ENCODE data around the gene ANKS1B. TPM values are rescaled to one million over a fixed set of nuclear protein-coding genes. Genes with fewer than 3 reads are reported as not detected.

The ANKS1B gene
- total RNA-seq, 1 experiment from 2014 or later = 5.8 TPM

DNA sequence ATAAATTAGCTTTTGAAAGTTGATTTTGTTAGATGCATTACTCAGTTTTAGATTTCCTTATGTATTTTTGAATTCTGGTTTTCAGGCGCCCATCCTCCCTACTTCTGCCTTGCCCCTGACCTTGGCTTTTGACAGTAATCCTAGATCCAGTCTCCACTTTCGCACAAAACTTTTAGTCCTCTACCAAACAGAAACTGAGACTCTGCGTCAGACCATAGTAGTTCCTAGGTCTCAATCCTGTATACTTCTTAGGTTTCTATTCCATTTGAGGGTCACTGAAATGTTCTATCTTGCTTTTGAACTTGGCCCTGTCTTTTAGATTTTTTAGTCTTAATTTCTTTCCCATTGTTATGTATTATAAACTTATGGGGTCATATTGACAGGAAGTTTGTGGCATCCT is 645.1 kb downstream of the ANKS1B start (continued):
- TF ChIP-seq, protein P1, sequence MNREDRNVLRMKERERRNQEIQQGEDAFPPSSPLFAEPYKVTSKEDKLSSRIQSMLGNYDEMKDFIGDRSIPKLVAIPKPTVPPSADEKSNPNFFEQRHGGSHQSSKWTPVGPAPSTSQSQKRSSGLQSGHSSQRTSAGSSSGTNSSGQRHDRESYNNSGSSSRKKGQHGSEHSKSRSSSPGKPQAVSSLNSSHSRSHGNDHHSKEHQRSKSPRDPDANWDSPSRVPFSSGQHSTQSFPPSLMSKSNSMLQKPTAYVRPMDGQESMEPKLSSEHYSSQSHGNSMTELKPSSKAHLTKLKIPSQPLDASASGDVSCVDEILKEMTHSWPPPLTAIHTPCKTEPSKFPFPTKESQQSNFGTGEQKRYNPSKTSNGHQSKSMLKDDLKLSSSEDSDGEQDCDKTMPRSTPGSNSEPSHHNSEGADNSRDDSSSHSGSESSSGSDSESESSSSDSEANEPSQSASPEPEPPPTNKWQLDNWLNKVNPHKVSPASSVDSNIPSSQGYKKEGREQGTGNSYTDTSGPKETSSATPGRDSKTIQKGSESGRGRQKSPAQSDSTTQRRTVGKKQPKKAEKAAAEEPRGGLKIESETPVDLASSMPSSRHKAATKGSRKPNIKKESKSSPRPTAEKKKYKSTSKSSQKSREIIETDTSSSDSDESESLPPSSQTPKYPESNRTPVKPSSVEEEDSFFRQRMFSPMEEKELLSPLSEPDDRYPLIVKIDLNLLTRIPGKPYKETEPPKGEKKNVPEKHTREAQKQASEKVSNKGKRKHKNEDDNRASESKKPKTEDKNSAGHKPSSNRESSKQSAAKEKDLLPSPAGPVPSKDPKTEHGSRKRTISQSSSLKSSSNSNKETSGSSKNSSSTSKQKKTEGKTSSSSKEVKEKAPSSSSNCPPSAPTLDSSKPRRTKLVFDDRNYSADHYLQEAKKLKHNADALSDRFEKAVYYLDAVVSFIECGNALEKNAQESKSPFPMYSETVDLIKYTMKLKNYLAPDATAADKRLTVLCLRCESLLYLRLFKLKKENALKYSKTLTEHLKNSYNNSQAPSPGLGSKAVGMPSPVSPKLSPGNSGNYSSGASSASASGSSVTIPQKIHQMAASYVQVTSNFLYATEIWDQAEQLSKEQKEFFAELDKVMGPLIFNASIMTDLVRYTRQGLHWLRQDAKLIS (CRISPR knock-in tag; IDR thresholded peaks at IDR 0.05; ENCODE audit: borderline replicate concordance) = no peak
- TF ChIP-seq, protein P2, sequence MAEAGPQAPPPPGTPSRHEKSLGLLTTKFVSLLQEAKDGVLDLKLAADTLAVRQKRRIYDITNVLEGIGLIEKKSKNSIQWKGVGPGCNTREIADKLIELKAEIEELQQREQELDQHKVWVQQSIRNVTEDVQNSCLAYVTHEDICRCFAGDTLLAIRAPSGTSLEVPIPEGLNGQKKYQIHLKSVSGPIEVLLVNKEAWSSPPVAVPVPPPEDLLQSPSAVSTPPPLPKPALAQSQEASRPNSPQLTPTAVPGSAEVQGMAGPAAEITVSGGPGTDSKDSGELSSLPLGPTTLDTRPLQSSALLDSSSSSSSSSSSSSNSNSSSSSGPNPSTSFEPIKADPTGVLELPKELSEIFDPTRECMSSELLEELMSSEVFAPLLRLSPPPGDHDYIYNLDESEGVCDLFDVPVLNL (CRISPR knock-in tag; IDR thresholded peaks at IDR 0.05; ENCODE audit: borderline replicate concordance, low read depth) = no peak
- TF ChIP-seq GABPB1 (CRISPR knock-in tag; IDR thresholded peaks at IDR 0.05) = no peak

DNA sequence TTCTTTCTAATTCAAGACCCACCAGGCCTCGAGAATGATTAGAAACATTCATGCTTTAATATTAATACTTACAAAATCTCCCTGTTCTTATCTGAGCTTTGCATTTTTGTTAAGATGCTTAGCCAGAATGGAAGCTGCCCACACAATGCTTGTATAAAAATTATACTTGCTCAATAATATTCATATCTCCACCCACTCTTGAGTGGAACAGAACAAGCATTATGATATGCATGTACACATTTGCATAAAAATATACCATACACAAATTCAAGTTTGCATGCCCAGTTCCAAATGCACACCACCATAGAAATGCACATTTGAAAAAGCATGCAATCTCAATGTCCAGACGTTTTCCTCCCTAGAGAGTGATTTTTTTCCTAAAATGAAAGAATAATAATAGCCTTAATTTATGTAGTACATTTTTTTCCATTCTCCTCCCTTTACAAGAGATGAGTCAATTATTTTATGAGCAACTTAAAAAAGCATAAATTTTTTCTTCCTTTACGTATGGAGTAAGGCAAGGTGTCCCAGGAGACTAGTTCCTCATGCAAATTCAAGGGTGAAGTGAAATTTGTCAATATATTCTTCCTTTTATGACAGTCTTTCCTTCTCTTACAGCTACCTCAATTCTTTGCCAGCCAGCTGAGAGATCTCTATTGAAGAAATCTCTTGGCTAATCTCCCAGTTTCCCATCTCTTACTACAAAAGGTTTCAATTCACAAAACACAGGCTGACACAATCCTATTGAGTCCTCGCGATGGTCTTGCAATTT is 650.3 kb downstream of the ANKS1B start:
- no peak overlapping the region for H3K4me3 Mint-ChIP-seq
- H3K36me3 Mint-ChIP-seq = no peaks in the 10 kb centered on the region
- DNase-seq (ENCODE audit: low spot score) (no peak), ATAC-seq (no peak)
- POLR2A ChIA-PET = no interaction called here
- no peaks in the 10 kb centered on the region for H3K4me1 Mint-ChIP-seq
- no peaks in the 10 kb centered on the region for H3K9me3 Mint-ChIP-seq
- H3K27me3 Mint-ChIP-seq (ENCODE audit: low read depth) = no peaks in the 10 kb centered on the region
- no peak overlapping the region for H3K27ac Mint-ChIP-seq
- CTCF ChIA-PET = interaction anchor here (1.2 kb wide), 1 partner anchor 291 kb away, joined by 4 read pairs; no protein-coding TSS in a partner anchor
- no peak for TF ChIP-seq SMAD4 (CRISPR knock-in tag; IDR thresholded peaks at IDR 0.05)
- TF ChIP-seq MXD4 (CRISPR knock-in tag; IDR thresholded peaks at IDR 0.05; ENCODE audit: borderline replicate concordance) = no peak
- no peak for TF ChIP-seq JAZF1 (CRISPR knock-in tag; IDR thresholded peaks at IDR 0.05)
- TF ChIP-seq, protein P3, sequence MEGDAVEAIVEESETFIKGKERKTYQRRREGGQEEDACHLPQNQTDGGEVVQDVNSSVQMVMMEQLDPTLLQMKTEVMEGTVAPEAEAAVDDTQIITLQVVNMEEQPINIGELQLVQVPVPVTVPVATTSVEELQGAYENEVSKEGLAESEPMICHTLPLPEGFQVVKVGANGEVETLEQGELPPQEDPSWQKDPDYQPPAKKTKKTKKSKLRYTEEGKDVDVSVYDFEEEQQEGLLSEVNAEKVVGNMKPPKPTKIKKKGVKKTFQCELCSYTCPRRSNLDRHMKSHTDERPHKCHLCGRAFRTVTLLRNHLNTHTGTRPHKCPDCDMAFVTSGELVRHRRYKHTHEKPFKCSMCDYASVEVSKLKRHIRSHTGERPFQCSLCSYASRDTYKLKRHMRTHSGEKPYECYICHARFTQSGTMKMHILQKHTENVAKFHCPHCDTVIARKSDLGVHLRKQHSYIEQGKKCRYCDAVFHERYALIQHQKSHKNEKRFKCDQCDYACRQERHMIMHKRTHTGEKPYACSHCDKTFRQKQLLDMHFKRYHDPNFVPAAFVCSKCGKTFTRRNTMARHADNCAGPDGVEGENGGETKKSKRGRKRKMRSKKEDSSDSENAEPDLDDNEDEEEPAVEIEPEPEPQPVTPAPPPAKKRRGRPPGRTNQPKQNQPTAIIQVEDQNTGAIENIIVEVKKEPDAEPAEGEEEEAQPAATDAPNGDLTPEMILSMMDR (IDR thresholded peaks at IDR 0.05) = no peak
- TF ChIP-seq, protein P1 (CRISPR knock-in tag; IDR thresholded peaks at IDR 0.05; ENCODE audit: borderline replicate concordance) = no peak
- no peak for TF ChIP-seq TCF7 (CRISPR knock-in tag; IDR thresholded peaks at IDR 0.05; ENCODE audit: low read depth)
- TF ChIP-seq, protein P4, sequence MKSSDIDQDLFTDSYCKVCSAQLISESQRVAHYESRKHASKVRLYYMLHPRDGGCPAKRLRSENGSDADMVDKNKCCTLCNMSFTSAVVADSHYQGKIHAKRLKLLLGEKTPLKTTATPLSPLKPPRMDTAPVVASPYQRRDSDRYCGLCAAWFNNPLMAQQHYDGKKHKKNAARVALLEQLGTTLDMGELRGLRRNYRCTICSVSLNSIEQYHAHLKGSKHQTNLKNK (CRISPR knock-in tag; IDR thresholded peaks at IDR 0.05) = no peak
- TF ChIP-seq, protein P5, sequence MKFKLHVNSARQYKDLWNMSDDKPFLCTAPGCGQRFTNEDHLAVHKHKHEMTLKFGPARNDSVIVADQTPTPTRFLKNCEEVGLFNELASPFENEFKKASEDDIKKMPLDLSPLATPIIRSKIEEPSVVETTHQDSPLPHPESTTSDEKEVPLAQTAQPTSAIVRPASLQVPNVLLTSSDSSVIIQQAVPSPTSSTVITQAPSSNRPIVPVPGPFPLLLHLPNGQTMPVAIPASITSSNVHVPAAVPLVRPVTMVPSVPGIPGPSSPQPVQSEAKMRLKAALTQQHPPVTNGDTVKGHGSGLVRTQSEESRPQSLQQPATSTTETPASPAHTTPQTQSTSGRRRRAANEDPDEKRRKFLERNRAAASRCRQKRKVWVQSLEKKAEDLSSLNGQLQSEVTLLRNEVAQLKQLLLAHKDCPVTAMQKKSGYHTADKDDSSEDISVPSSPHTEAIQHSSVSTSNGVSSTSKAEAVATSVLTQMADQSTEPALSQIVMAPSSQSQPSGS (CRISPR knock-in tag; IDR thresholded peaks at IDR 0.05; ENCODE audit: borderline replicate concordance, low read depth) = no peak
- no peak for TF ChIP-seq FOXK1 (CRISPR knock-in tag; IDR thresholded peaks at IDR 0.05)
- TF ChIP-seq, protein P6, sequence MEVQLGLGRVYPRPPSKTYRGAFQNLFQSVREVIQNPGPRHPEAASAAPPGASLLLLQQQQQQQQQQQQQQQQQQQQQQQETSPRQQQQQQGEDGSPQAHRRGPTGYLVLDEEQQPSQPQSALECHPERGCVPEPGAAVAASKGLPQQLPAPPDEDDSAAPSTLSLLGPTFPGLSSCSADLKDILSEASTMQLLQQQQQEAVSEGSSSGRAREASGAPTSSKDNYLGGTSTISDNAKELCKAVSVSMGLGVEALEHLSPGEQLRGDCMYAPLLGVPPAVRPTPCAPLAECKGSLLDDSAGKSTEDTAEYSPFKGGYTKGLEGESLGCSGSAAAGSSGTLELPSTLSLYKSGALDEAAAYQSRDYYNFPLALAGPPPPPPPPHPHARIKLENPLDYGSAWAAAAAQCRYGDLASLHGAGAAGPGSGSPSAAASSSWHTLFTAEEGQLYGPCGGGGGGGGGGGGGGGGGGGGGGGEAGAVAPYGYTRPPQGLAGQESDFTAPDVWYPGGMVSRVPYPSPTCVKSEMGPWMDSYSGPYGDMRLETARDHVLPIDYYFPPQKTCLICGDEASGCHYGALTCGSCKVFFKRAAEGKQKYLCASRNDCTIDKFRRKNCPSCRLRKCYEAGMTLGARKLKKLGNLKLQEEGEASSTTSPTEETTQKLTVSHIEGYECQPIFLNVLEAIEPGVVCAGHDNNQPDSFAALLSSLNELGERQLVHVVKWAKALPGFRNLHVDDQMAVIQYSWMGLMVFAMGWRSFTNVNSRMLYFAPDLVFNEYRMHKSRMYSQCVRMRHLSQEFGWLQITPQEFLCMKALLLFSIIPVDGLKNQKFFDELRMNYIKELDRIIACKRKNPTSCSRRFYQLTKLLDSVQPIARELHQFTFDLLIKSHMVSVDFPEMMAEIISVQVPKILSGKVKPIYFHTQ (CRISPR knock-in tag; IDR thresholded peaks at IDR 0.05) = no peak
- no peak for TF ChIP-seq HMGA2 (CRISPR knock-in tag; IDR thresholded peaks at IDR 0.05)
- TF ChIP-seq CBFB (CRISPR knock-in tag; IDR thresholded peaks at IDR 0.05; ENCODE audit: low read depth) = no peak
- TF ChIP-seq, protein P7, sequence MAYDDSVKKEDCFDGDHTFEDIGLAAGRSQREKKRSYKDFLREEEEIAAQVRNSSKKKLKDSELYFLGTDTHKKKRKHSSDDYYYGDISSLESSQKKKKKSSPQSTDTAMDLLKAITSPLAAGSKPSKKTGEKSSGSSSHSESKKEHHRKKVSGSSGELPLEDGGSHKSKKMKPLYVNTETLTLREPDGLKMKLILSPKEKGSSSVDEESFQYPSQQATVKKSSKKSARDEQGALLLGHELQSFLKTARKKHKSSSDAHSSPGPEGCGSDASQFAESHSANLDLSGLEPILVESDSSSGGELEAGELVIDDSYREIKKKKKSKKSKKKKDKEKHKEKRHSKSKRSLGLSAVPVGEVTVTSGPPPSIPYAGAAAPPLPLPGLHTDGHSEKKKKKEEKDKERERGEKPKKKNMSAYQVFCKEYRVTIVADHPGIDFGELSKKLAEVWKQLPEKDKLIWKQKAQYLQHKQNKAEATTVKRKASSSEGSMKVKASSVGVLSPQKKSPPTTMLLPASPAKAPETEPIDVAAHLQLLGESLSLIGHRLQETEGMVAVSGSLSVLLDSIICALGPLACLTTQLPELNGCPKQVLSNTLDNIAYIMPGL (CRISPR knock-in tag; IDR thresholded peaks at IDR 0.05) = no peak
- TF ChIP-seq NFE2L1 (CRISPR knock-in tag; IDR thresholded peaks at IDR 0.05) = no peak
- TF ChIP-seq GRHL2 (CRISPR knock-in tag; IDR thresholded peaks at IDR 0.05; ENCODE audit: insufficient replicate concordance, severe bottlenecking) = no peak
